ENCODE results near the gene GLRA1.
"Not testable (repeated sequence)": the region's sequence is repeated elsewhere in the genome, so short reads cannot be mapped to it uniquely, and the experiment has no call there.

Gene GLRA1

DNA sequence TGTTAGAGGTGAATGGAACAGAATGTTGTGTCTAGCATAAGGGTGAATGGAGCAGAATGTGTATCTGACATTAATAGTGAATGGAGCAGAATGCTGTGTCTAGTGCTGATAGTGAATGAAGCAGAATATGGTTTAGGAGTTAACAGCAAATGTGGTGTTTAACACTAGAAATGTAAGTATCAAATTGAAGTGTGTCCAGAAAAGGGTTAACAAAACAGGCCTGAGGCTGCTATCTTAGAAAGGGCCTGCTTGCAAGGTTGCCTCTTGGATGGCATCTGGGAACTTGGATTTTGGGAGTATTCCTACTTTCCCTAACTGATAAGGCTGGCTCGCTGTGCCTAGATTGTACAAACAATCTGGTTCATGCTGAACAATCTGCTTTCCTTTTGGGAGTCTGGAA, 76.8 kb downstream of the GLRA1 start:
- Histone ChIP-seq H3K9me3 (ENCODE audit: control insufficient read depth, low read length) (no peaks in the 10 kb centered on the region), H3K14ac (ENCODE audit: low read length in 2 of 2) (no peak overlapping the region), H4K8ac (ENCODE audit: low read length) (no peak overlapping the region)

DNA sequence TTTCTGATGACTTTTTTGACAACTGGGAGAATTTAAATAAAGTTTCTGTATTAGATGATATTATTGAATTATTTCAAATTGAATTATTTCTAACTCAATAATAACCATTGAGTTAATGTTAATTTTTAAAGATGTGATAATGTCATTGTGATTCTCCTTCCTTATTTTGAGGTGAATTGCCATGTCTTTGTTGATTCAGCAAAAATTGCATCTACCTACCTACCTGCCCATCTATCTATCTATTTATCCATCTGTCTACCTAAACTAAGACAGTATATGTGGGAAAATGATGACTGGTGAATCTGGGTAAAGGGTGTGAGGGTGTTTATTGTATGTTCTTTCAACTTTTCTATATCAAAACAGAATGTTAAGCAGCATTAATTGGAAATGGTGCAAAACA, 77.9 kb downstream of the GLRA1 start:
- Histone ChIP-seq H3K9ac (ENCODE audit: low read length) (no peak overlapping the region), H2BK120ac (ENCODE audit: low read depth, low read length) (no peak overlapping the region), H3K4me3 (ENCODE audit: insufficient read depth in 1 of 2, low read depth in 1 of 2, low read length in 2 of 2) (no peak overlapping the region), H3K14ac (ENCODE audit: low read length in 2 of 2) (no peak overlapping the region), H3K27ac (ENCODE audit: low read length, poor library complexity, severe bottlenecking) (no peak overlapping the region), H2BK5ac (ENCODE audit: low read depth, low read length, poor library complexity, severe bottlenecking) (no peak overlapping the region), H3K36me3 (ENCODE audit: control insufficient read depth in 1 of 2, insufficient read depth in 2 of 2, low read depth in 1 of 2, low read length in 2 of 2) (no peaks in the 10 kb centered on the region), H3K27me3 (ENCODE audit: control insufficient read depth in 1 of 2, insufficient read depth in 1 of 2, low read length in 2 of 2) (no peaks in the 10 kb centered on the region), H2AK5ac (ENCODE audit: low read length, severe bottlenecking) (no peak overlapping the region), H4K8ac (ENCODE audit: low read length) (no peak overlapping the region), H3K79me1 (replicated peaks; ENCODE audit: low read length, poor library complexity, severe bottlenecking) (no peaks in the 10 kb centered on the region), H2BK15ac (ENCODE audit: low read depth, poor library complexity, severe bottlenecking) (no peak overlapping the region), H3K4me2 (ENCODE audit: low read length, poor library complexity, severe bottlenecking) (no peak overlapping the region), H2BK12ac (ENCODE audit: low read length in 2 of 2) (no peak overlapping the region), H3K18ac (ENCODE audit: low read depth in 1 of 2, low read length in 2 of 2) (no peak overlapping the region), H3K9me3 (ENCODE audit: control insufficient read depth, low read length) (no peaks in the 10 kb centered on the region), H4K91ac (ENCODE audit: low read length) (no peak overlapping the region), H3K4me1 (ENCODE audit: control insufficient read depth, insufficient read depth, low read depth, low read length) (no peaks in the 10 kb centered on the region), H3K23ac (ENCODE audit: low read length in 2 of 2) (no peak overlapping the region), H3K4ac (ENCODE audit: low read depth in 1 of 2, low read length in 2 of 2) (no peak overlapping the region), H2AFZ (ENCODE audit: low read depth, low read length) (no peak overlapping the region)
- DNase-seq: no peak

More for the DNA sequence above, 76.8 kb downstream of the GLRA1 start:
- DNase-seq: no peak
- H3K4ac ChIP-seq (ENCODE audit: low read depth in 1 of 2, low read length in 2 of 2): no peak overlapping the region
- WGBS: 59% methylated on average over 1 of the region's 1 CpG
- no peak overlapping the region for H4K91ac ChIP-seq (ENCODE audit: low read length)
- H2AFZ ChIP-seq (ENCODE audit: low read depth, low read length): no peak overlapping the region
- H3K23ac ChIP-seq (ENCODE audit: low read length in 2 of 2): no peak overlapping the region
- no peak overlapping the region for H3K18ac ChIP-seq (ENCODE audit: low read depth in 1 of 2, low read length in 2 of 2)
- no peak overlapping the region for H2BK120ac ChIP-seq (ENCODE audit: low read depth, low read length)
- no peak overlapping the region for H3K27ac ChIP-seq (ENCODE audit: low read length, poor library complexity, severe bottlenecking)
- no peak overlapping the region for H2BK12ac ChIP-seq (ENCODE audit: low read length in 2 of 2)
- H3K9ac ChIP-seq (ENCODE audit: low read length): no peak overlapping the region
- H3K79me1 ChIP-seq (replicated peaks; ENCODE audit: low read length, poor library complexity, severe bottlenecking): no peaks in the 10 kb centered on the region
- no peak overlapping the region for H2BK5ac ChIP-seq (ENCODE audit: low read depth, low read length, poor library complexity, severe bottlenecking)
- no peak overlapping the region for H2AK5ac ChIP-seq (ENCODE audit: low read length, severe bottlenecking)
- H3K4me2 ChIP-seq (ENCODE audit: low read length, poor library complexity, severe bottlenecking): no peak overlapping the region
- H3K4me1 ChIP-seq (ENCODE audit: control insufficient read depth, insufficient read depth, low read depth, low read length): no peaks in the 10 kb centered on the region
- no peaks in the 10 kb centered on the region for H3K36me3 ChIP-seq (ENCODE audit: control insufficient read depth in 1 of 2, insufficient read depth in 2 of 2, low read depth in 1 of 2, low read length in 2 of 2)
- H3K4me3 ChIP-seq (ENCODE audit: insufficient read depth in 1 of 2, low read depth in 1 of 2, low read length in 2 of 2): no peak overlapping the region
- H2BK15ac ChIP-seq (ENCODE audit: low read depth, poor library complexity, severe bottlenecking): no peak overlapping the region
- no peaks in the 10 kb centered on the region for H3K27me3 ChIP-seq (ENCODE audit: control insufficient read depth in 1 of 2, insufficient read depth in 1 of 2, low read length in 2 of 2)

DNA sequence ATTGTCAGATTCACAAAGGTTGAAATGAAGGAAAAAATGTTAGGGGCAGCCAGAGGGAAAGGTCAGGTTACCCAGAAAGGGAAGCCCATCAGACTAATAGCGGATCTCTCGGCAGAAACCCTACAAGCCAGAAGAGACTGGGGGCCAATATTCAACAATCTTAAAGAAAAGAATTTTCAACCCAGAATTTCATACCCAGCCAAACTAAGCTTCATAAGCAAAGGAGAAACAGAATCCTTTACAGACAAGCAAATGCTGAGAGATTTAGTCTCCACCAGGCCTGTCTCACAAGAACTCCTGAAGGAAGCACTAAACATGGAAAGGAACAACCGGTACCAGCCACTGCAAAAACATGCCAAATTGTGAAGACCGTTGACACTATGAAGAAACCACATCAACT, 91.8 kb downstream of the GLRA1 start:
- 99% methylated on average over 4 of the region's 4 CpGs for WGBS
- not testable (repeated sequence) for H3K27me3 ChIP-seq (ENCODE audit: control insufficient read depth in 1 of 2, insufficient read depth in 1 of 2, low read length in 2 of 2); H2BK15ac ChIP-seq (ENCODE audit: low read depth, poor library complexity, severe bottlenecking); H3K18ac ChIP-seq (ENCODE audit: low read depth in 1 of 2, low read length in 2 of 2); H3K14ac ChIP-seq (ENCODE audit: low read length in 2 of 2); H2BK5ac ChIP-seq (ENCODE audit: low read depth, low read length, poor library complexity, severe bottlenecking); H2AK5ac ChIP-seq (ENCODE audit: low read length, severe bottlenecking); H2BK120ac ChIP-seq (ENCODE audit: low read depth, low read length); H3K4me2 ChIP-seq (ENCODE audit: low read length, poor library complexity, severe bottlenecking); H3K4me1 ChIP-seq (ENCODE audit: control insufficient read depth, insufficient read depth, low read depth, low read length); H2AFZ ChIP-seq (ENCODE audit: low read depth, low read length); H3K4ac ChIP-seq (ENCODE audit: low read depth in 1 of 2, low read length in 2 of 2); H3K9ac ChIP-seq (ENCODE audit: low read length); DNase-seq; H3K4me3 ChIP-seq (ENCODE audit: insufficient read depth in 1 of 2, low read depth in 1 of 2, low read length in 2 of 2); H4K91ac ChIP-seq (ENCODE audit: low read length); H3K27ac ChIP-seq (ENCODE audit: low read length, poor library complexity, severe bottlenecking); H3K79me1 ChIP-seq (replicated peaks; ENCODE audit: low read length, poor library complexity, severe bottlenecking); H3K36me3 ChIP-seq (ENCODE audit: control insufficient read depth in 1 of 2, insufficient read depth in 2 of 2, low read depth in 1 of 2, low read length in 2 of 2); H4K8ac ChIP-seq (ENCODE audit: low read length); H2BK12ac ChIP-seq (ENCODE audit: low read length in 2 of 2); H3K23ac ChIP-seq (ENCODE audit: low read length in 2 of 2)
- H3K9me3 ChIP-seq (ENCODE audit: control insufficient read depth, low read length): peaks cover 17% of the 10 kb centered on the region

DNA sequence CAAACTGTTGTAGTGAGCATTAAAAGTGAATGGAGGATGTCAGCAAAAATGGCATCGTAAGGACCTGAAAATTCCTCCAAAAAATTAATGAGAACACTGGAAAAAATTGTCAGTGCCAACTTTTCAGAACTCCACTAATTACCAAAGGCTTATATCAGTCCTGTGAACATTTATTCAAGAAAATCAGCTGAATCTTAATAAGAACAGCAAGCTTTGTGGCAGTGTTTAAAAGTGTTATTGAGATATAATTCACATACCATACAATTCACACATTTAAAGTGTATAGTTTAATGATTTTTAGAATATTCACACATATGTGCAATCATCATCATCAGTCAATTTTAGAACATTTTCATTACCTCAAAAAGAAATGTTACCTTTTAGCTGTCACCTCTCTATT, 95.3 kb downstream of the GLRA1 start:
- no peak overlapping the region for H2BK15ac ChIP-seq (ENCODE audit: low read depth, poor library complexity, severe bottlenecking)
- H3K27ac ChIP-seq (ENCODE audit: low read length, poor library complexity, severe bottlenecking): no peak overlapping the region
- H3K79me1 ChIP-seq (replicated peaks; ENCODE audit: low read length, poor library complexity, severe bottlenecking): no peaks in the 10 kb centered on the region
- no peaks in the 10 kb centered on the region for H3K27me3 ChIP-seq (ENCODE audit: control insufficient read depth in 1 of 2, insufficient read depth in 1 of 2, low read length in 2 of 2)
- H2BK120ac ChIP-seq (ENCODE audit: low read depth, low read length): no peak overlapping the region
- no peaks in the 10 kb centered on the region for H3K36me3 ChIP-seq (ENCODE audit: control insufficient read depth in 1 of 2, insufficient read depth in 2 of 2, low read depth in 1 of 2, low read length in 2 of 2)
- no peak for DNase-seq
- H4K8ac ChIP-seq (ENCODE audit: low read length): no peak overlapping the region
- no peak overlapping the region for H4K91ac ChIP-seq (ENCODE audit: low read length)
- H2AFZ ChIP-seq (ENCODE audit: low read depth, low read length): no peak overlapping the region
- no peak overlapping the region for H3K4me3 ChIP-seq (ENCODE audit: insufficient read depth in 1 of 2, low read depth in 1 of 2, low read length in 2 of 2)
- H2BK12ac ChIP-seq (ENCODE audit: low read length in 2 of 2): no peak overlapping the region
- H3K18ac ChIP-seq (ENCODE audit: low read depth in 1 of 2, low read length in 2 of 2): no peak overlapping the region
- no peak overlapping the region for H3K23ac ChIP-seq (ENCODE audit: low read length in 2 of 2)
- H3K9ac ChIP-seq (ENCODE audit: low read length): no peak overlapping the region
- H3K14ac ChIP-seq (ENCODE audit: low read length in 2 of 2): no peak overlapping the region
- no CpG with 5 or more reads among the region's 1 CpG for WGBS
- peaks cover 17% of the 10 kb centered on the region for H3K9me3 ChIP-seq (ENCODE audit: control insufficient read depth, low read length)
- no peak overlapping the region for H2BK5ac ChIP-seq (ENCODE audit: low read depth, low read length, poor library complexity, severe bottlenecking)
- H3K4me1 ChIP-seq (ENCODE audit: control insufficient read depth, insufficient read depth, low read depth, low read length): no peaks in the 10 kb centered on the region
- H2AK5ac ChIP-seq (ENCODE audit: low read length, severe bottlenecking): no peak overlapping the region
- no peak overlapping the region for H3K4ac ChIP-seq (ENCODE audit: low read depth in 1 of 2, low read length in 2 of 2)
- no peak overlapping the region for H3K4me2 ChIP-seq (ENCODE audit: low read length, poor library complexity, severe bottlenecking)

Measured in mesenchymal stem cell (in vitro differentiated cells and primary cell).